Glomerular visceral epithelial cell (primary cell): ENCODE measurements around the gene GNAI2.
A peak's percentile ranks its signal among the peaks of the same experiment; 100 is the strongest.
"Not testable (repeated sequence)": the region's sequence is repeated elsewhere in the genome, so short reads cannot be mapped to it uniquely, and the experiment has no call there.

Experiments used
- DNase-seq: peaks from one replicate; pipeline ENCODE4 v3.0.0-alpha.2; 2016; ENCODE audit errors: extremely low spot score

Gene GNAI2

GRCh38 chr3:50278123-50278879 lies 42.3 kb downstream of the GNAI2 start:
- DNase-seq, result no peak

GRCh38 chr3:50278880-50279224 lies 42.8 kb downstream of the GNAI2 start, which contains the start of gene LSMEM2:
Gene LSMEM2 (plus strand): TSS chr3:50279087. CDS start chr3:50279114, 27 bp downstream.
- DNase-seq, result no peak

- DNase-seq, result no peak
Measured at GRCh38 chr3:50279255-50280016, 43.4 kb downstream of the GNAI2 start.

DNA sequence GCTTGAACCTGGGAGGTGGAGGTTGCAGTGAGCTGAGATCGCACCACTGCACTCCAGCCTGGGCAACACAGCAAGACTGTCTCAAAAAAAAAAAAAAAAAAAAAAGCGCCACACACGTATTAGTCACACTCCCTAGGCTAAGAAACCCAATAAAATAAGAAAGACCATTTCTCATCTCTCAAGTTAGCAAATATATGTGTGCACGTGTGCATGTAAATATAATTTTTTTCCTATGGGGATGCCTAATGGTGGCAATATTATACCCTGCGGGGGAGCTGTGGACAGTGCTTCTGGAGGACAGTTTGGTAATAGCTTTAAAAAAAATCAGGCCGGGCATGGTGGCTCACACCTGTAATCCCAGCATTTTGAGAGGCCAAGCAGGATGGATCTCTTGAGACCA lies 48.1 kb downstream of the GNAI2 start:
- DNase-seq, result not testable (repeated sequence)

GRCh38 chr3:50286322-50287227 lies 50.6 kb downstream of the GNAI2 start:
- DNase-seq, result no peak

DNA sequence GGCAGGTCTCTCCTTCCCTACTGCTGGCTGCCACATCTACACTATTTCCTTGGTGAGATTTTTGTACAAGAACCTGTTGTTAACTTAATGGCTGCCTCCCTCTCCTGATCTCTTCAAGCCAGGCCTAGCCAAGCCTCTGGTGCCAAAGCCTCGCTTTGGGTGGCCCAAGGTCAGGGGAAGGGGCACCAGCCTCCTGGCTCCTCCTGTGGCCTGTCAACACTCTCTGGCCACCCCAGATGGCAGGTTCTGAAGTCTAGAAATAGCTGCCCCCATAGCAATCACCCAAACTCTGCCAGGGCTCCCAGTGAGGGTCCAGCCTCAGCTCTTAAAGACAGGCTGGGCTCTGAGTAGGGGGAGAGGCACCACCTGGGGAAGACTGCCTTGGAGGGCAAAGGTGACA lies 51.3 kb downstream of the GNAI2 start:
- DNase-seq, result no peak

GRCh38 chr3:50288387-50289007 lies 52.5 kb downstream of the GNAI2 start:
- DNase-seq, result no peak

DNA sequence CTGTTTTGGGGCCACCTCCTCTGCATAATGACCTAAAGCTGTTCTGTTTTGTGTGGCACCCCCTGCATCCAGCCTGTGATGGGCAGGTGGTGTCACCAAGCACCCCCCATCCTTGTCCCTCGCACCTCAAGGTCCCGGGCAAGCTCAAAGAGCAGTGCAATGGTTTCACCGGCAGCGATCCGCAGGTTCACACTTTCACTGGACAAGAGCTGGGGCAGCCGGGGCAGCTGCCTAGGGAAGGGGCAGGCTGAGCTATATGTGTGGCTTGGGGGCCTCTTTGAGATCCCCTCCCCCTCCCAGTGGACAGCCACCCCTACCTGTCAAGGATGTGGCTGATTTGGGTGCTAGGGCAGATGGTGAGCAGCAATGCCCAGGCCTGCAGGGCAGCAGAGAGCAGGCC lies 53.1 kb downstream of the GNAI2 start:
- DNase-seq, result no peak

- no peak for DNase-seq
Measured at GRCh38 chr3:50290161-50290641, 54.2 kb downstream of the GNAI2 start.

GRCh38 chr3:50292159-50293078 lies 56.4 kb downstream of the GNAI2 start, which contains the start of gene IFRD2:
Gene IFRD2 (minus strand): TSS chr3:50292429. CDS start chr3:50292274, 155 bp downstream.
- DNase-seq, result peak; percentile 97

DNA sequence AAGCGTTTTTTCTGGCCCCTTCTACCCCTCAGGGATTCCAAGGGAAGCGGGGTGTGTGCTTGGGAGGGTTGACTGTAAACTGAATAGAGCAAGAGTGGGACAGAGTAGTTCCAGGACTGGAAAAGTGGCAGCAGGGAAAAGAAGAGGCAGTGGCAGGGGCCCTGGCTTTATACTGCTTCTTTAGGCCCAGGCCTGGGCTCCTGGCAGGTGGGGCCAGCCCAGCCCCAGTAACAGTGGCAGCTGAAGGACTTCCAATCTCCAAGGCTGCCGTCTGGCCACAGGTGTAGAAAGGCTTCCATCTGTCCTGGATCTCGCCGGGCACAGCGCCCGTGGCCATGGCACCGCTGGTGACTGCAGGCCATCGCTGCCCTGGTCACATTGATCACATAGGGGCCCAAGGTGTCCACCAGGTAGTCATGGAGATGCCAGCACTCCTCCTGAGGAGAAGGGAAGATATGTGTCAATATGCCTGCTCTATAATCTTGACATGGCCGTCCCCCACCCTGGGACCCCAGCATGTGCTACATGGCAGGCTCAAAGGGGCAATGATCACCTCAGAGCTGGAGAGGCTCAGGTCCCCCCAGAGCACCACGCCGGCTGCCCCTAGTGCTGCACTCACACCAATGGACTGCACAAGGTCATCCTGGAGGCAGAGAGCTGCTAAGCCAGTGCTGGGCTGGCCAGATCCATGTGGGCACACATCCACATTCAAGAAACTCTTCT lies 57.2 kb downstream of the GNAI2 start:
- no peak for DNase-seq

DNA sequence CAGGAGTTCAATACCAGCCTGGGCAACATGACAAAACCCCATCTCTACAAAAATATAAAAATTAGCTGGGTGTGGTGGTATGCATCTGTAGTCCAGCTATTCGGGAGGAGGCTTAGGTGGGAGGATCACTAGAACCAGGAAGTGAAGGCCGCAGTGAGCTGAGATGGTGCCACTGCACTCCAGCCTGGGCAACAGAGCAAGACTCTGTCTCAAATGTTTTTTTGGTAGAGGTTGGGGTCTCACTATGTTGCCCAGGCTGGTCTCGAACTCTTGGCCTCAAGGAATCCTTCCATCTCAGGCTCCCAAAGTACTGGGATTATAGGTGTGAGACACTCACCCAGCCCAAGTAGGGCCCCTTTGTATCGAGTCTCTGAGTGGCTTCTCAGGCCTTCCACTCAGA lies 58.1 kb downstream of the GNAI2 start:
- DNase-seq, result no peak

GRCh38 chr3:50294492-50295403 lies 58.7 kb downstream of the GNAI2 start:
- DNase-seq, result no peak

DNA sequence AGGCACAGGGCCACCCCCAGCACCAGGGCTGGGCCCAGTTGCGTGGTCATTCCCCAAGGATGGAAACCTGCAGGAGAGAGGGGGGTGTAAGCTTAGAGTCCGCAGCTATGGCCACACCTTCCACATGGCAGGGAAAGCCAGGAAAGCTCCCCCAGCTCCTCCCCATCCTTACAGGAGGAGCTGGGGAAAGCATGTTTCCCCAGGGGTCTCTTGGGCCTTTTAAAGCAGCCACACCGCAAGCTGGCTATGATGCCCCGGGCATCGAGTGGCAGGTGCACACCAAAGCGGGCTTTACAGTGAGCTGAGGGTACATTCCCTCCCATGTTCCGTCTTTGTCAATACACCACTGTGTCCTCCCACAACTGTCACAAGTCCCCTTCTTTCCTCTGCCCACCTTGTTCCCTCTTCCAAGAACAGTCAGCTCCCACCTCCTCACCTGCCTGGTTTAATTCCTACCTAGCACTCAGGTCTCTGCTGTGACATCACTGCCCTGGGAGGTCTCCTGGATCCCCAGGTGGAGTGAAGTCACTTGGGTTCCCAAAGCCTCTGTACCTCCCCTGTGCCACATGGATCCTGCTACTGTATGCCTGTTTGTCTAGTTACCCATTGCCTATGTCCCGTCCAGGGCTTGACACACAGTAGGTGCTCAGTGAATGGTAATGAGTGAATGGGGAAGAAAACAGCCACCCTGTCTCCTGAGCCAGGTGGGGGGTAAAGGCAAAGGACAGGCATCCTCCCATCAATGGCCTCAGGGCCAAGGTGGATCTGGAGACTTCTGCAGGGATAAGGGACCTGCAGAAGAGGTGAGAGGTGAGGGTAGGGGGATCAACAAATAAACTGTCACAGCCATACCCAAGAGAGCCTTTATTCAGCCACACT lies 59.8 kb downstream of the GNAI2 start:
- DNase-seq, result no peak

DNA sequence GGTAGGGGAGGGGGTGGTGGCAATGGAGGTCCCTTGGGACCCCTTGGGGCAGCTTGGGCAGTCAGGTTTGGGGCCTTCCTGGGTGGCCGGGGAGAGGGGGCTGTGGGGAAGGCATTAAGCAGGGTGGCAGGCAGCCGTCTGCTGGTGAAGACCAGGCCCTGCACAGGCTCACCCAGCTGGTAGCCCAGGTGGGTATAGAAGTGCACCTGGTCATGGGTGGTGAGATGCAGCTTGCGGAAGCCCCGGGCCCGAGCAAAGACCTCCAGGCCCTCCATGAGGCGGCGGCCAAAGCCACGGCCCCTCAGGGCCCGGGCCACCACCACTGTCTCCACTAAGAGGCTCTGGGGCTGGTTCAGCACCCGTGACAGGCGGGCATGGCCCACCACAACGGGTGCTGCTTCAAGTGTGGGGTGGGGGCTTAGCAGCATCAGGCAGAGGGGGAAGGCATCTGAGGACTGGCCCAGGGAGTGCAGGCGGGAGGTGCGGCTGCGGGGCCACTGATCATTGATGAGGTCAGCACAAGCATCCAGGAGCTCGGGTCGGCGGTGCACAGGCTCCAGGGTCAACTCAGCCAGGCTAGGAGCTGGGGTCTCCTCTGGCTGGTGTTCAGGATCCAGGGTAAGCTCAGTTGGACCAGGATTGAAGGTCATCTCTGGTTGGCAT lies 60.8 kb downstream of the GNAI2 start:
- DNase-seq, result no peak

DNA sequence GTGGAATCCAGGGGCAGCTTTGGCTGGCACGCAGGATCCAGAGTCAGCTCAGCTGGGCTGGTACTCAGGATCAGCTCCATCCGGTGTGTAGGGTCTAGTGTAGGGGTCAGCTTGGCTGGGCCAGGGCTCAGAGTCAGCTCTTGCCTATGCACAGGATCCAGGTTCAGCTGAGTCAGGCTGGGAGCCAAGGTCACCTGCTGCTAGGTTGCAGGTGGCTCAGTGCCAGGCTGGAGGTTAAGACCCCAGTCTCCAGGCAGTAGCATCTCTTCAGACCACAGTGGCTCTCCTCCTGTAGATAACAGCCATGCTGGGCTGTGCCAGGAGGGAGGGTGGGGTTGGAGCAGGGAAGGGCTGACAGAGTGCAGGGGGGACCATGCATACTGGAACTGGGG lies 61.4 kb downstream of the GNAI2 start:
- no peak for DNase-seq
